ENCODE results near the gene ABCB1.
"Not testable (repeated sequence)": the region's sequence is repeated elsewhere in the genome, so short reads cannot be mapped to it uniquely, and the experiment has no call there.

GRCh38 chr7:87460444-87460843 is 140.2 kb downstream of the ABCB1 start:
- not testable (repeated sequence) for TF ChIP-seq YY1 (IDR thresholded peaks at IDR 0.05; ENCODE audit: borderline replicate concordance in 1 of 3, control insufficient read depth in 1 of 3, extremely low read depth in 1 of 3, insufficient read depth in 3 of 3, insufficient read length in 1 of 3, insufficient replicate concordance in 2 of 3, low read depth in 1 of 3, low read length in 2 of 3); SMC3 (conservative IDR thresholded peaks at IDR 0.05; ENCODE audit: insufficient read depth, low read depth, low read length); FOXK1 (CRISPR knock-in tag; IDR thresholded peaks at IDR 0.05; ENCODE audit: borderline replicate concordance); MAFG (tag; conservative IDR thresholded peaks at IDR 0.05); ZFX (CRISPR knock-in tag; IDR thresholded peaks at IDR 0.05); CTCF (IDR thresholded peaks at IDR 0.05 in 2 of 3, conservative IDR thresholded peaks at IDR 0.05 in 1 of 3; ENCODE audit: insufficient read depth in 2 of 3, low read depth in 1 of 3, low read length in 3 of 3); ZBTB17 (CRISPR knock-in tag; IDR thresholded peaks at IDR 0.05); ETV5 (CRISPR knock-in tag; IDR thresholded peaks at IDR 0.05; ENCODE audit: low read depth); POLR2AphosphoS5 (IDR thresholded peaks at IDR 0.05; ENCODE audit: control insufficient read depth, insufficient read depth, low read depth, low read length); POLR3A (IDR thresholded peaks at IDR 0.05; ENCODE audit: borderline replicate concordance, extremely low read depth, insufficient read depth, insufficient read length); CREB1 (IDR thresholded peaks at IDR 0.05); CREB1 (CRISPR knock-in tag; IDR thresholded peaks at IDR 0.05); ZNF23 (CRISPR knock-in tag; IDR thresholded peaks at IDR 0.05); CEBPB (tag; IDR thresholded peaks at IDR 0.05)
- TF ChIP-seq, protein P1, sequence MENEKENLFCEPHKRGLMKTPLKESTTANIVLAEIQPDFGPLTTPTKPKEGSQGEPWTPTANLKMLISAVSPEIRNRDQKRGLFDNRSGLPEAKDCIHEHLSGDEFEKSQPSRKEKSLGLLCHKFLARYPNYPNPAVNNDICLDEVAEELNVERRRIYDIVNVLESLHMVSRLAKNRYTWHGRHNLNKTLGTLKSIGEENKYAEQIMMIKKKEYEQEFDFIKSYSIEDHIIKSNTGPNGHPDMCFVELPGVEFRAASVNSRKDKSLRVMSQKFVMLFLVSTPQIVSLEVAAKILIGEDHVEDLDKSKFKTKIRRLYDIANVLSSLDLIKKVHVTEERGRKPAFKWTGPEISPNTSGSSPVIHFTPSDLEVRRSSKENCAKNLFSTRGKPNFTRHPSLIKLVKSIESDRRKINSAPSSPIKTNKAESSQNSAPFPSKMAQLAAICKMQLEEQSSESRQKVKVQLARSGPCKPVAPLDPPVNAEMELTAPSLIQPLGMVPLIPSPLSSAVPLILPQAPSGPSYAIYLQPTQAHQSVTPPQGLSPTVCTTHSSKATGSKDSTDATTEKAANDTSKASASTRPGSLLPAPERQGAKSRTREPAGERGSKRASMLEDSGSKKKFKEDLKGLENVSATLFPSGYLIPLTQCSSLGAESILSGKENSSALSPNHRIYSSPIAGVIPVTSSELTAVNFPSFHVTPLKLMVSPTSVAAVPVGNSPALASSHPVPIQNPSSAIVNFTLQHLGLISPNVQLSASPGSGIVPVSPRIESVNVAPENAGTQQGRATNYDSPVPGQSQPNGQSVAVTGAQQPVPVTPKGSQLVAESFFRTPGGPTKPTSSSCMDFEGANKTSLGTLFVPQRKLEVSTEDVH (IDR thresholded peaks at IDR 0.05; ENCODE audit: low read depth, partially characterized antibody): not testable (repeated sequence)

Measured in K562 (cell line).